22Rv1 (cell line): ENCODE results near the gene FAM20A.
"Not testable (repeated sequence)": the region's sequence is repeated elsewhere in the genome, so short reads cannot be mapped to it uniquely, and the experiment has no call there.

Experiments
- CTCF ChIP-seq: fragments of 450-650 bp; IDR thresholded peaks from 2 replicates; pipeline ENCODE4 v1.5.1; 2017; ENCODE audit warnings: mild to moderate bottlenecking
- ZFX ChIP-seq: fragments of 450-650 bp; IDR thresholded peaks from 2 replicates; pipeline ENCODE4 v1.6.1; 2017; ENCODE audit warnings: antibody characterized with exemption, borderline replicate concordance

GRCh38 chr17:68582867-68583266, 18.3 kb downstream of the FAM20A start:
- not testable (repeated sequence) for TF ChIP-seq CTCF, ZFX
